Ovary (tissue), 9 donors: ENCODE data around the gene GAREM2. TPM values are rescaled to one million over a fixed set of nuclear protein-coding genes. Genes with fewer than 3 reads are reported as not detected.

Experiments used
- DNase-seq, 5 donors: peaks; one replicate each; pipeline ENCODE4 v3.0.0-alpha.2; 2019 to 2020
- H3K27ac ChIP-seq, 2 donors: fragments of 200-600 bp; one replicate each; pipeline versions ENCODE4 v1.5.1 to v1.8.0; 2019 to 2022
- H3K27me3 ChIP-seq: fragments of 200-600 bp; one replicate; pipeline ENCODE4 v1.8.0; 2022
- H3K36me3 ChIP-seq: fragments of 200-600 bp; sonication (generic); one replicate; pipeline ENCODE4 v1.5.1; 2019
- H3K4me1 ChIP-seq: one replicate; pipeline ENCODE4 v1.8.1; 2013; ENCODE audit warnings: mild to moderate bottlenecking, moderate library complexity; ENCODE audit not compliant: insufficient read depth
- H3K4me3 ChIP-seq: fragments of 200-600 bp; sonication (generic); one replicate; pipeline ENCODE4 v1.5.1; 2017
- H3K9me3 ChIP-seq, 2 donors: fragments of 200-600 bp in 1 of 2; sonication (generic) in 1 of 2; one replicate each; pipeline versions ENCODE4 v1.5.1 to v1.8.1; 2013 to 2019; ENCODE audit warnings: mild to moderate bottlenecking in 1 of 2, moderate library complexity in 1 of 2
- CTCF ChIP-seq, 3 donors: fragments of 450-650 bp in 2 of 3; fragments of 200-600 bp in 1 of 3; IDR thresholded peaks; one replicate each; pipeline versions ENCODE4 v1.5.1 to v1.8.0; 2016 to 2022; ENCODE audit warnings: antibody characterized with exemption in 3 of 3, mild to moderate bottlenecking in 1 of 3
- EP300 ChIP-seq: sonication (generic); formaldehyde crosslinking; IDR thresholded peaks from one replicate; pipeline ENCODE4 v1.6.1; 2017; ENCODE audit warnings: antibody characterized with exemption
- POLR2A ChIP-seq: fragments of 450-650 bp; IDR thresholded peaks from one replicate; pipeline ENCODE4 v1.6.1; 2017; ENCODE audit warnings: antibody characterized with exemption, mild to moderate bottlenecking, moderate library complexity
- WGBS, 3 donors: extraction: QIAGEN DNeasy Blood & Tissue Kit in 1 of 3; methylation state at CpG; one replicate each; pipeline versions ENCODE4 v1.1.5 to v1.1.7; 2013 to 2017; 5-methylcytosine and 5-hydroxymethylcytosine counted together
- intact Hi-C, 4 donors: fragments of 100-400 bp; cut with DNase I; formaldehyde crosslinking; loops; one replicate each; pipeline versions ENCODE4 v1.11.0 to v1.15.1; 2022 to 2023
- polyA plus RNA-seq, 2 donors: library from polyadenylated mRNA; stranded (reverse); fragments of 200-250 nt in 1 of 2; fragments of 350-450 nt in 1 of 2; fragmentation: Illumina TruSeq in 1 of 2; extraction: RNeasy Lipid Tissue Mini Kit (QIAGEN cat#74804) in 1 of 2; gene quantifications; one replicate each; pipeline ENCODE4 v1.2.3, GENCODE V29; 2013 to 2014
- total RNA-seq, 7 donors: library from RNA; depleted of rRNA in 2 of 7; stranded (reverse); fragments of >200 nt in 2 of 7; fragmentation: NEBNext Ultra II Directional in 3 of 7; extraction: Animal tissue kit (Norgen Biotek cat#: 25700) in 3 of 7; gene quantifications; one replicate each; pipeline versions ENCODE4 v1.1.0 to v1.2.4, GENCODE V29; 2016 to 2023
- donor health status: DM: no; HTN: no; CAD: no; lungs with moderate emphysema.
- donor health status: DM: no; HTN: no; CAD: no.
- donor health status: Bipolar disorder and iron deficiency.
- donor health status: DM: yes; HTN: yes; CAD: no.
- donor health status: DM: no; HTN: no; CAD: no.
- donor health status: DM: yes; HTN: yes; CAD: no.

Gene GAREM2
- total and polyA plus RNA-seq, 9 donors, result 1.0 to 13.5 (median 5.6) TPM

GRCh38 chr2:26203906-26204305, 31.0 kb downstream of the GAREM2 start:
- no peak for TF ChIP-seq EP300
- TF ChIP-seq POLR2A, result no peak
- TF ChIP-seq CTCF (IDR thresholded peaks at IDR 0.05), result no peak
- no peaks in the 10 kb centered on the region for H3K27me3 ChIP-seq
- no peaks in the 10 kb centered on the region for H3K4me1 ChIP-seq
- no peaks in the 10 kb centered on the region for H3K36me3 ChIP-seq
- no peak for DNase-seq
- 87 to 90% (median 89%) methylated on average over 7 of the region's 7 CpGs for WGBS, 3 donors
- intact Hi-C loops, result no loop called here
- H3K27ac ChIP-seq, result no peak overlapping the region
- H3K4me3 ChIP-seq, result no peak overlapping the region
- H3K9me3 ChIP-seq, result no peaks in the 10 kb centered on the region

- Histone ChIP-seq H3K27ac (no peak overlapping the region), H3K4me1 (no peaks in the 10 kb centered on the region), H3K36me3 (no peaks in the 10 kb centered on the region), H3K4me3 (no peak overlapping the region), H3K27me3 (no peaks in the 10 kb centered on the region), H3K9me3 (no peaks in the 10 kb centered on the region)
- 89 to 99% (median 95%) methylated on average over 5 of the region's 5 CpGs for WGBS, 3 donors
- TF ChIP-seq CTCF (IDR thresholded peaks at IDR 0.05) (no peak), POLR2A (no peak), EP300 (no peak)
- intact Hi-C loops, result no loop called here
- DNase-seq, result no peak
Observed at GRCh38 chr2:26212011-26212410, 39.1 kb downstream of the GAREM2 start.

- intact Hi-C loops, result no loop called here
- no peak overlapping the region for H3K4me3 ChIP-seq
- no peak overlapping the region for H3K27ac ChIP-seq
- no peak for DNase-seq
- WGBS, 3 donors, result 94 to 100% (median 94%) methylated on average over 1 of the region's 1 CpG
- TF ChIP-seq POLR2A (no peak), CTCF (IDR thresholded peaks at IDR 0.05) (no peak), EP300 (no peak)
- no peaks in the 10 kb centered on the region for H3K27me3 ChIP-seq
- no peaks in the 10 kb centered on the region for H3K36me3 ChIP-seq
- H3K4me1 ChIP-seq, result no peaks in the 10 kb centered on the region
- H3K9me3 ChIP-seq, result no peaks in the 10 kb centered on the region
Observed at GRCh38 chr2:26214759-26215158, 41.9 kb downstream of the GAREM2 start.

- H3K9me3 ChIP-seq, result no peaks in the 10 kb centered on the region
- DNase-seq, result no peak
- no peaks in the 10 kb centered on the region for H3K36me3 ChIP-seq
- intact Hi-C loops, result no loop called here
- H3K4me3 ChIP-seq, result no peak overlapping the region
- whole genome bisulfite sequencing, 3 donors, result 97 to 100% (median 97%) methylated on average over 1 of the region's 1 CpG
- no peaks in the 10 kb centered on the region for H3K27me3 ChIP-seq
- no peak overlapping the region for H3K27ac ChIP-seq
- TF ChIP-seq EP300 (no peak), CTCF (IDR thresholded peaks at IDR 0.05) (no peak), POLR2A (no peak)
- no peaks in the 10 kb centered on the region for H3K4me1 ChIP-seq
Observed at GRCh38 chr2:26215833-26216232, 42.9 kb downstream of the GAREM2 start.

- no peak for TF ChIP-seq EP300
- no peak for TF ChIP-seq CTCF (IDR thresholded peaks at IDR 0.05)
- Histone ChIP-seq H3K36me3 (no peaks in the 10 kb centered on the region), H3K4me3 (no peak overlapping the region), H3K9me3 (no peaks in the 10 kb centered on the region), H3K27me3 (no peaks in the 10 kb centered on the region), H3K27ac (no peak overlapping the region), H3K4me1 (no peaks in the 10 kb centered on the region)
- intact Hi-C loops, result no loop called here
- WGBS, 3 donors, result 94 to 98% (median 95%) methylated on average over 4 of the region's 4 CpGs
- no peak for DNase-seq
Observed at GRCh38 chr2:26216587-26216986, 43.7 kb downstream of the GAREM2 start.
